Suppressor macrophage treated with lipopolysaccharide for 1 hour (primary cell): ENCODE measurements around the gene SUSD6.
A peak's percentile ranks its signal among the peaks of the same experiment; 100 is the strongest.
"Not testable (repeated sequence)": the region's sequence is repeated elsewhere in the genome, so short reads cannot be mapped to it uniquely, and the experiment has no call there.

ENCODE experiments used
- DNase-seq, 3 donors: peaks; one replicate each; pipeline ENCODE4 v3.0.0-alpha.2; 2020 to 2022

SUSD6 gene

DNA sequence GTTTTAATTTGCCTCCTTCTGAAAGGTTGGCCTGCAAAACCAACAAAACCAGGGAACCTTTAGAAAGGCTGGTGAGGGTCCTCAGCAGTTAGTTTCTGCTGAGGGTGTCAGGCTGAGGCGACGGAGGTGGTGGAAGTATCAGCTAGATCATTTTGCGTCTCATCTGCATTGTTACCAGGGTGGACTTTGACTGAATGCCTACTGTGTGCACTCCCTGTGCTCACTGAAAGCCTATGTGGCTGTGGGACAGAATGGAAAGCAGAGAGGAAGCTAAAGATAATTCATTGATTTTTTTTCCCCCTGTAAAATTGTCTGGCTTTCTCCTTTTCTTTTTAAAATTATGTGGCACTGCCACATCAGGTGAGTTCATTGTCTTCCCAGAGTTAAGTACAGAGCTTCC is 87.2 kb downstream of the SUSD6 start:
- no peak for DNase-seq

- not testable (repeated sequence) for DNase-seq
These were observed 87.8 kb downstream of the SUSD6 start for GRCh38 chr14:69699243-69699642.

GRCh38 chr14:69699748-69700303 is 88.4 kb downstream of the SUSD6 start:
- no peak for DNase-seq

GRCh38 chr14:69700575-69700974 is 89.2 kb downstream of the SUSD6 start:
- no peak for DNase-seq

GRCh38 chr14:69701291-69701690 is 89.9 kb downstream of the SUSD6 start:
- no peak for DNase-seq

GRCh38 chr14:69701857-69702256 is 90.5 kb downstream of the SUSD6 start:
- DNase-seq: peak; percentile 56 to 63 (median 58)

DNA sequence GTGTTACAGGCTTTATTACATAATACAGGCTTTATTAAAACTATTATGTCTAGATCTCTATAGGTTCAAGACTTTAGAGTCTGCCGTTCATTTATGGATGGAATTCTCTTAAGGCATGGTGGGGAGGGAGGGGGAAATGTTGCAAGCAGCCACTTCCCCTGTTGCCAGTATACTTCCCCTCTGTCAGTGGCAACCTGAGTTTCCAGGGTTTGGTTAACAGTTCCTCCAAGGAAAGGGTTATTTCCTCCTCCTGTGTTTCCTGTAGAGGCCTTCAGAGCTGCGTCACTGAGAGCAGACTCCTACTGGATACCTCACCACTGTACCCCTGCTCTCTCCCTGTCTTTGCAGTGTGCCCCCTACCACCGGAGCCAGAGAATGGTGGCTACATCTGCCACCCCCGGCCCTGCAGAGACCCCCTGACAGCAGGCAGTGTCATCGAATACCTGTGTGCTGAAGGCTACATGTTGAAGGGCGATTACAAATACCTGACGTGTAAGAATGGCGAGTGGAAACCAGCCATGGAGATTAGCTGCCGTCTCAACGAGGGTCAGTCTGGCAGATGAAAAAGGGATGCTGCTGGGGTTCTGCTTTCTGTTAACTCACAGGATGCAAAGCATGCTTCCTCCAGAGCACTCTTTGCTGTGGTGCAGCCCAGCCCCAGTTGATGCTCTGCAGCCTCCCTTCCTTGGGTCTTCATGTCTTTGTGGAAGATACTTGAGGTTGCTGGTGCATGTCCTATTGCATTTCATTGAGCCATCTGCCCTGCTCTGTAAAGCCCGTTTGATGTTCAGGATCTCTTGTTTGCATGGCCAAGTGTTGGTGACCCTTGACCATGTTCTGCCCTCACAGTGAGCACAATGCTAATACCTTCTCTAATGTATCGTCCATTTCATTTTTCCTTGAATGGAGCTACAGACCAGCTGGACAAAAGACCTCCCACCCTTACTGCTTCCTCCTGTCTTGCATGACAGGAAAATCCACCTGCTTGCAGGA is 91.9 kb downstream of the SUSD6 start:
- peak; percentile 82 to 89 (median 85) for DNase-seq

GRCh38 chr14:69704319-69704718 is 92.9 kb downstream of the SUSD6 start:
- no peak for DNase-seq

- peak; percentile 40 to 62 (median 44) for DNase-seq
These were observed 94.3 kb downstream of the SUSD6 start for GRCh38 chr14:69705706-69706105.

DNA sequence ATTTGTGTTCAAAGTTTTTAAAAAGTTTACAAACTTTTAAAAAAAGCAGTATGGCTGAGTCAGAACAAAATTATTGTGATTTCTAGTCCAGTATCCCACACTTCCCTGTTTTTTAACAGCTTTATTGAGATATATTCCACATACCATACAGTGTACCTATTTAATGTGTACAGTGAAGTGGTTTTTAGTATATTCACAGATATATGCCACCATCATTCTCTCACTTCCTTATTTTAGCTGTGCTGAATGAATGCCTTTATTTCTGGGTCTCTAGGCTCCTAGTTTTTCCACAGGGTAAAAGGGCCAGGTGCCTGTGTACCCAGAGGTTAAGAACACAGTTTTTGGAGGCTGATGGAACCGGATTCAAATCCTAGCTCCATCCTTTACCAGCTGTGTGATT is 96.7 kb downstream of the SUSD6 start:
- DNase-seq: no peak

DNA sequence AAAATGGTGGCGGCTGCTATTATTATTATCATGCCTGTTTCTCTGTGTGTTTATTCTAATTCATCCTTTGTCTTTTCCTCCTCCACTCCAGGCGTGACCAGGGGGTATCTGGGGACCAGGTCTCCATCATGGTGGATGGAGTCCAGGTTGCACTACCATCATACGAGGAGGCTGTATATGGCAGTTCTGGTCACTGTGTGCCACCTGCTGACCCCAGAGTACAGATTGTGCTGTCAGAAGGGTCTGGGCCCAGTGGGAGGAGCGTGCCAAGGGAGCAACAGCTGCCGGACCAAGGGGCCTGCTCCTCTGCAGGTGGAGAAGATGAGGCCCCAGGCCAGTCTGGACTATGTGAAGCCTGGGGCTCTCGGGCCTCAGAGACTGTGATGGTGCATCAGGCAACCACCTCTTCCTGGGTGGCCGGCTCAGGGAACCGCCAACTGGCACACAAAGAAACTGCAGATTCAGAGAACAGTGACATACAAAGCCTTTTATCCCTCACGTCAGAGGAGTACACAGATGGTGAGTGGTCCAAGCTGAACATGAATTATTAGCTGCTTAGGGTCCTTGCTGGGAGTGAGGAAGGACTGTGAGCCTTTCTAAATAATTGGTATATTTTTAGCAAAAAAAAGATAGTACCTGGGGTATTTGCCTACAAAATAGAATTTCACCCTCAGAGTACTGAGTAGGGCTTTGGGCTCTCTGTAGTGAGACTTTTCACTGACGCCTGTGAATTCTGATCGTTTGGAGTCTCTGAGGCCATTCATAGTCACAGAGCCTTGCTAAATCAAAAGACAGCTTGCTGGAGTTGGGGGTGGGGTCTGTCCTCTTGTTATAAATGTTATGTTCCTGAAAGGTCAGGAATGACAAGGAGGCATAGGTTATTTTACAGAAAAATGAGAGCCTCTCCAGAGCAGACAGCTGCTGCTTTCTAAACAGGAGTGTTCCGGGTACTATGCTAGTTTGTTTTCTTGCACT is 97.5 kb downstream of the SUSD6 start:
- DNase-seq: peak in 2 of 3 donors; percentile 47 to 51

DNA sequence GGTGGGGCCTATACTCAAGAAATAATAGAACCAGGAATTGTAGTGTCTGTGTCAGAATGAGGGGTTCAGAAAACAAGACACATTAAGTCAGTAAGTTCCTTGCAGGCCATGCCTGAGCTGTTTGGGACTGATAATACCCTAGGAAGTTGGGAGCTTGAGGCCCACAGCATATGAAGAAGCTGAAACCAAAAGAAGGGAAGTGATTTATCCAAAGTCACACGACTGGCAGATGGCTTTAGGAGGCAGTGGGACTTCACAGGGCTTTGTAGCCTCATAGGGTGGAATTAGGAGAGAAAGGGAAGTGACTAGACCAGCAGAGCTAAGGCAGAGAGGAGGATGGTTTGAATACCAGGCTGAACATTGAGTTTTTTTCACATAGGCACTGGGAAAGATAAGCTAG is 99.0 kb downstream of the SUSD6 start:
- peak; percentile 85 to 95 (median 92) for DNase-seq

- DNase-seq: no peak
These were observed 99.7 kb downstream of the SUSD6 start for GRCh38 chr14:69711065-69711464.

DNA sequence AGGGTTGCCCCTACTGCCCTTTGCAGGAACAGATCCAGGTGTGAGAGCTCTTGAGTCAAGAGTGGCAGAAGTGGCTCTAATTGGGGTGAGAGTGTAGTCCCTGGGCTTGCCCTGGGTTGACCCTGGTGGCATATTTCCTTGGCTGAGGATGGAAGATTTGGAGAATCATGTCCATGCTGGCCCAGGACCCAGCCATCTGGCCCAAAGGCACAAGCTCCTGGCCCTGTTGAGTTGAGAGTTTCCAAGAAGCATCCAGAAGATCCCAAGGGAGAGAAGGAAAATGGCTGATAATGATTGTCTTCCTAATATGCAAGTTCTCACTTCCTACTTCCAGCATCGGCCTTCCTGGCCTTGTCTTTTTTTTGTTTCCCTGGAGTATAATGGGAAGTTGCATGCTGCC is 100.1 kb downstream of the SUSD6 start:
- no peak for DNase-seq

- DNase-seq: peak in 1 of 3 donors; percentile 31
These were observed 100.6 kb downstream of the SUSD6 start for GRCh38 chr14:69711881-69712560.

- DNase-seq: peak in 2 of 3 donors; percentile 61 to 62
These were observed 101.2 kb downstream of the SUSD6 start for GRCh38 chr14:69712599-69713088.

GRCh38 chr14:69713209-69713781 is 101.9 kb downstream of the SUSD6 start:
- no peak for DNase-seq

- no peak for DNase-seq
These were observed 102.7 kb downstream of the SUSD6 start for GRCh38 chr14:69713993-69714679.

DNA sequence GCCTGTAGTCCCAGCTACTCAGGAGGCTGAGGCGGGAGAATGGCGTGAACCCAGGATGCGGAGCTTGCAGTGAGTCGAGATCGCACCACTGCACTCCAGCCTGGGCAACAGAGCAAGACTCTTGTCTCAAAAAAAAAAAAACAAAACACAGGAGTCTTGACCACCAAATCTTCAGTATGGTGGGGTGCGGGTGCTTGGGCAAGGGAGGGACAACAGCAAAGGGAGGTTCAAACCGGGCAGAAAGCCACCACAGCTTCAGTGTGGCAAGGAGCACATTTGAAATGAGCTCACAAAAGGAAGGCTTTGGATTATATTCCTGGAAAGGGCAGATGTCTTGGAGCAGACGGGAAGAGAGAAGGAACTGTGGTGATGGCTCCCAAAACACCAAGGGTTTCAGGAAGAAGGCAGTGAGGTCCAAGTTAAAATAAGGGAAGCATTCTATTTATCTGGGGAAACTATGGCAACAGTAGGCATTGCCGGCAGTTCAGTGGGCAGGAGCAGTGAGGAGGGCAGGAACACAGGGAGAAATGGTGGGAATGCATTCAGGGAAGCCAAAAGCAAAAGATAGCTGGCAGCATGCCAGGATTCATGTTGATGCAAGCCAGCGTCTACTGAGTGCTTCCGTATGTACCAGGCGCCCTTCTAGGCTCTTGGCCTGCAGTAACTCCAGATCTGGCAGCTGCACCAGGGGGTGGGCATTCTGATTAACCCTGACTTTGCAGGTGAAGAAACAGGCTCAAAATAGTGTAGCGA is 104.5 kb downstream of the SUSD6 start:
- DNase-seq: peak in 1 of 3 donors; percentile 73

- DNase-seq: peak; percentile 93 to 99 (median 97)
These were observed 105.2 kb downstream of the SUSD6 start for GRCh38 chr14:69716478-69717187.
